NCI-H2196 treated with DMSO at 0.1 percent for 48 hours (cell line): Measurements from ENCODE around the gene IFNA4.
"Not testable (repeated sequence)": the region's sequence is repeated elsewhere in the genome, so short reads cannot be mapped to it uniquely, and the experiment has no call there.

ENCODE experiments used
- DNase-seq: peaks from one replicate; lab custom pipeline; 2025; ENCODE audit not compliant: unreplicated experiment; lab: John Stamatoyannopoulos, UW

IFNA4 gene

DNA sequence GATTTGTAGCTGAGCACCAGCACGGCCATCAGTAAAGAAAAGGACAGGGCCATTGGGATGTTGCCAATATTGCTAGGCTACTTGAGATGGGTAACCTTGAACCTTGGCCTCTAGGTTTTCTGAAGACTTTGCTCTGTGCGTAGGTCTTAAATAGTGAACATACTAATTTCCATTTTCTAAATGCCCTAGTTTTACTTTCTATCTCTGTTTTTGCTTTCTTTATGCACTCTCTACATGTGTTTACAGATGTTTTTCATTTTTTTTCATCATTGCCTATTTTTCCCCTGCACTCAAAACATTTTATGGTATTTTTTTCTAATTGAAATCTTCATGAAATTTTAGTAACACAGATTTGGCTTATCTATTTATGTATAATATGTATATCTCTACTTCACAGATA lies 20.8 kb downstream of the IFNA4 start, which contains the start of gene IFNA21:
Gene IFNA21 (minus strand): TSS at position 101 of the 400 bp plus-strand sequence. CDS start 48 bp downstream, at position 53.
- not testable (repeated sequence) for DNase-seq

DNA sequence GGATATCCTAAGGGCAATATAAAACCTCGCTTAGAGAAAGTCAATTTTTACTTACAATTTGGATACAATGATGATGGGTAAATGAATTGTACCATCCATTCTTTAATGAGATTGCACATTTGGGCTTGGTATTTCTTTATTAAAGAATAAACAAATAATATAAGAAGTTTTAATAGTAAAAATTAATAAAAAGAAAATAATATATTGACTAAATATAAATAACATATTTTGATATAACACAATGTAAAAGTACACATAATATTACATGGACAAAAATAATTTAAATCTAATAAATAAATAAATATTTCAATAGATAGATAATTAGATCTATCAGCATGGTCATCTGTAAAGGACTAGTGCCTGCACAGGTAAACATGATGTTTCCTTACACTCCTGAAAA lies 21.9 kb downstream of the IFNA4 start:
- no peak for DNase-seq

DNA sequence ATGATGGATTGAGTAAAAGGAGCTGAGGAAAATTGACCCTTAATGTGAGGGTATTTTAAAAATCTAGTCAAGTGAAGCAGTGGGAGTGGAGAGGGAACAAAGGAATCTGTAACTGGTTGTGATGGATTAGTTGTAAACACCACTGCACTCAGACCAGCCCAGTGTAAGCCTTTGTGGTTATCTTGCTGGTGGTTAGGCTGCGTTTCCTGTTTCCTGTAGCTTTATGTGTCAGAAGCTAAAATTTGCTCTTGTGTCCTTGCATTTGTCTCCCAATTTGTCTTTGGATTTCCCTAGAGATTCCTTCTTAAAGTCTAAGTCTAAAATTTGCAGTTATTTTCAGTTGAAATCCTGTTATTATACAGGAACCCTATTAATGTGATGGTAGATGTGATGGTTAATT lies 27.2 kb downstream of the IFNA4 start:
- DNase-seq: no peak

DNA sequence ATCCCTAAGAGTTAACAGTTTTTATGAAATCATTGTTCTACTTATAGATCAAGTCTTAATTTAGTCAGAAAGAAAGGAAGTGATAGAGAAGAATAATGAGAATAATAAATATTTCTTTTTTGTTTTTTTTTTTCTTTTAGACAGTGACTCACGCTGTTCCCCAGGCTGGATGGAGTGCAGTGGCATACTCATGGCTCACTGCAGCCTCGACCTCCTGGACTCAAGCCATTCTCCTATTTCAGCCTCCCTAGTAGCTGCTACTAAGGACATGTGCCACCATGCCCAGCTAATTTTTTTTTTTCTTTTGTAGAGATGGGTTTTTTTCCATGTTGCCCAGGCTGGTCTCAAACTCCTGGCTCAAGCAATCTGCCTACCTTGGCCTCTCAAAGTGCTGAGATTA lies 31.9 kb downstream of the IFNA4 start:
- DNase-seq: no peak

DNA sequence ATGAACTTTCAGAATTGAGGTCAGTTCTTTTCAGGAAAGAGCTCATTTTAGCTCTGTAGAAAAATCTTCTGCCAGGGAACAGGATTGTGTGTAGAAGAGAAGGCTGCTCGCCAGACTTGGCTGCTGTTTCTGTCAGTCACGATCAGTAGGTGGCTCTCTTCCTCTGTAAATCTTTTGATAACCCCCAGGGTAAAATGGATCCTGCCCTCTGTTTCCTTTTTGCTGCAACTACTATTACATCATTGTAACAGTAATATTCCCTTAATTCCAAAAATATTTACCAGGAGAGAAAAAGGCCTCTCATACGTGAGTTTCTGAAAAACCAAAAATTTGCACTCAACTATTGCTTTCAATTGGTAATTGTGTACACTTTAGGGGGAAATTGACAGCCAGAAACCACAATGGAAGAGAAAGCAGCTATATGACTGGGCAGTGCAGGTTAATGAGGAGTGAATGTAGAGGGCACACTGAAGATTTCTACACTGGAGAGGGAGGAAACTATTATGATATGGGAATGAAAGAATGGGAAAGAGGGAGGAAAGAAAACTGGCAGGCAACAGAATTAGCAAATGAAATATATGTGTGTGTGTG lies 33.3 kb downstream of the IFNA4 start:
- no peak for DNase-seq

DNA sequence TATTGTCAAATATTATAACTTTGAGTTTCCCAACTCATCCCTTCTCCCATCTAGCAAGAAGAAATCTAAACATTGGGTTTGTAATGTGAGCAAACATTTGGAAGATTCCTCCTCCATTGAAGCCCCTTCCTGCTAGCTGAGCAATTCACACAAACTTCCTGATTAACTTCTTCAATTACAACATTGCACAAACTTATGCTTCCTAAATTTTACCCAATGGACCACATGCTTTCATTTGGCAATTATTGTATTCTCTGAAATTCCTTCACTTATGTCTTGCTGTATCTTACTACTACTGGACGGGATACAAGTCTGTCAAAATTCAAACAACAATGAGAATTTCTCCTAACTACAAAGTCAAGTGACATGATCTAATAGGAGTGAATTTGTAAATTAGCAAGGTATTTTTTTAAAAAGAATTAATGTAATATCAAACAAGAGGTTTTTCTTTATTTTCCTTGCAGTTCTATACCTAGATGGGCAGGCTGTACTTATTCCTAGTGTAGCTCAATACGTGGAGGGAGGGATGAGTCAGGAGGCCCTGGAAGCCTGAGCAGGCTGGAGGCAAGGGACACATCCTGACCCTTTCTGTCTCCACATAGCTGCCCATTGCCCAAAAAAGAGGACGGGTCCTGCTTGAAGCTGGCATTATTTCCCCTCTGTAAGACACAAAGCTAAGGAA lies 33.9 kb downstream of the IFNA4 start:
- no peak for DNase-seq

DNA sequence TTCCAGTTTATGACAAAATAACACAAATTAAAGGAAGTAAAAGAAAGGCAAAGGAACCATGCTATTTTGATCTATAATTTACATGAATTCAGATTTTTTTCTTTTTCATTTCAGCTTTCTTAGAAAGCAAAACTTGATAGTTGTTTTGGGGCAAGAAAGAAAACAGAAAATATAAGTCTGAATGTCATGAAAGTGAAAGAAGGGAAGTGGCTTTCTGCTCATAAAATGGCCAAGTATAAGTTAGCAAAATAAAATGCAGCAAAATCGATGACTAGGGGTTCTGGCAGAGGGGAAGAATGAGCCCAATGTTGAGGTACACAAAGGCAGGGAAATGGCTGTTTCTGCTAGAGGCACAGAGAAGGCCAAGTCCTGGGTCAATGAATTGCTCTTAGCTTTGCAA lies 42.8 kb downstream of the IFNA4 start:
- DNase-seq: no peak

DNA sequence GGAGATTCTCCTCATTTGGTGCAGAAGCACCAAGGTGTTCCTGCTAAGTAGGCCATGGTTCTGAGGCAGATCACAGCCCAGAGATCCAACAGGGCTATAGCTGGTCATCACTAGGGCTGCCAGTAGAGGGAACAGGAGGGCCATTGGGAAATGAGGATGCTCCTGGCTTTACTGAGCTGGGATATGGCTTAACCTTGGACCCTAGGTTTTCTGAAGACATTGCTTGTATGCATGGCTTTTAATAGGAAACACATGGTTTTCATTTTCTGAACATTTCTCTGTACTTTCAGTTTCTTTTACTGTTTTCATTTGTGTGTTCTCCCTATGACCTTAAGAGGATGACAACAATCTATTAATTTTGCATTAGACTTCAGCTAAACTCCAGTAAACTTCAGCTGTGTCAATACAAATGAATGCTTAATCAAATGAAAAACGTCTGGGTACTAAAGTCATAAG lies 45.9 kb downstream of the IFNA4 start, which contains the start of gene IFNW1:
Gene IFNW1 (minus strand): TSS at position 406 of the 456 bp plus-strand sequence. CDS start 262 bp downstream, at position 144.
- no peak for DNase-seq

DNA sequence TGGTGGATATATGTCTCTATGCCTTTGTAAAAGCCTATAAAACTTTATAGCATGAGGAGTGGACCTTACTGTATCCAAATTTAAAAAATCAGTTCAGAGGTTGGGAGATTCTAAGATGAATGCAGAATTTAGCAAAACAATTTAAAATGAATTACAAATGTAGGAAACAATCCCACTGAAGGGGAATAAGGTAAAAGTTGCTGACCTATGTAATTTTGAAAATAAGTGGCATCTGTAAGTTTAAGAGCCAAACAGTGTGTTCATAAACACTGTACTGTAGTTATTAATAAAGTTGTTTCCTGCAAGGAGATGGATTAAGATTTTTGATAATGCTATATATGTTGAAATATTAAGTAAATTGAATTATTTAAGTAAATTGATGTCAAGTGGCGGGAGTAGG lies 50.4 kb downstream of the IFNA4 start:
- DNase-seq: no peak
